ENCODE data around the gene DLGAP1. TPM values are rescaled to one million over a fixed set of nuclear protein-coding genes. Genes with fewer than 3 reads are reported as not detected.

Gene DLGAP1
- total RNA-seq, 3 donors from 2014 or later (not counting 1 experiment from before 2014, with no cell fraction given) = not detected

DNA sequence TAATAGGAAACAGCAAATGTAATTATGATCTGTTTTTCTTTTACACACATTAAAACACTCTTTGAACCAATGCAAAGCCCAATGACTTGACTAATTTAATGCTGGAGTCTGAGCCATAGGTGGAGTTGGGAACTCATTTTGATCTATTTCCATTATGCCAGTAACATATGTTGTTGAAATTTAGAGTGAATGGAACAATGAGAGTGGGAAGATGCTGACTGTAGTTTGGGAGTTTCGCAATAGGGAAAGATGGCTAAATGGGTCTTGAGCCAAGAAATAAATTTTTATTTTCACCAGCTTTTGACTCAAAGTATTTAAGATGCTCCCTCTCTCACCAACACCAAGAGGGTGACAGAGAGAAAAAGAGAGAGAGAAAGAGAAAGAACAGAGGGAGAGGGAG is 246.7 kb downstream of the DLGAP1 start:
- H3K4me3 Mint-ChIP-seq = no peak overlapping the region

DNA sequence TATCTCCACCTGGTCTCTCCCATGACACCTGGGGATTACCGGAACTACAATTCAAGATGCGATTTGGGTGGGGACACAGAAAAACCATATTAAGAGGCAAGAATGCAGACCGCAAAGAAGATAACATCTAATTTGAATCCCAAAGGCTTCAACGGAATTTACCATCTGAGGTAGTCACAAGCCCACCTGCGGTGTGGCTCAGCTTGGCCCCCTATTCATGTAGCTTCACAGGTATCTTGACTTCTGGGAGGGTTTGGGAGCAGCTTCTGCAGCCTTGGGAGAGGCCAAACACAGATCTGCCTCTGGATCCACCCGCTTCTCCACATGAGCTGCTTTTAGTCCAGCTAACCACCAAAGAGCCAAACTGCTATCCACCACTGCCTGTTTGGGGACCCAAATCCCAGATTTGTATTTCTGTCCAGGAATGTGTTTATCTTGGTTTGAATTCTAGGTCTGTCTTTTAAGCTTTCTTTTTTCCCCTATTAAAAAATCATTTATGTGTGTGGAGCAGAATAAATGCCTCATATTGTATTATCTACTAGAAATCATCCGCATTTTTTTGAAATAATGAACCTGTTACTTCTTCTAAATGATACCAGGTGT is 247.6 kb downstream of the DLGAP1 start:
- 89% methylated on average over 6 of the region's 7 CpGs for WGBS (ENCODE audit: insufficient coverage)
- H3K27me3 ChIP-seq (ENCODE audit: control insufficient read depth, insufficient read depth, low read length) = no peaks in the 10 kb centered on the region
- H3K4me3 ChIP-seq (ENCODE audit: low read length) = no peak overlapping the region
- no peaks in the 10 kb centered on the region for H3K36me3 ChIP-seq (ENCODE audit: control insufficient read depth, insufficient read depth, low read length)
- H3K36me3 Mint-ChIP-seq = no peaks in the 10 kb centered on the region
- H3K9me3 ChIP-seq (ENCODE audit: control insufficient read depth, insufficient read depth, low read length) = no peaks in the 10 kb centered on the region
- no peak overlapping the region for H3K27ac Mint-ChIP-seq
- H3K27ac ChIP-seq (ENCODE audit: low read length) = no peak overlapping the region
- H3K27me3 Mint-ChIP-seq (ENCODE audit: low read depth in 2 of 2) = no peaks in the 10 kb centered on the region
- H3K9me3 Mint-ChIP-seq = peaks cover 8 to 19% of the 10 kb centered on the region in 2 donors
- no peaks in the 10 kb centered on the region for H3K4me1 ChIP-seq (ENCODE audit: control insufficient read depth, insufficient read depth, low read length)
- ATAC-seq (no peak), DNase-seq (no peak)
- H3K4me3 Mint-ChIP-seq = no peak overlapping the region
- no peaks in the 10 kb centered on the region for H3K4me1 Mint-ChIP-seq
- intact Hi-C loops (cut with micrococcal nuclease) = no loop called here
- TF ChIP-seq, protein P1, sequence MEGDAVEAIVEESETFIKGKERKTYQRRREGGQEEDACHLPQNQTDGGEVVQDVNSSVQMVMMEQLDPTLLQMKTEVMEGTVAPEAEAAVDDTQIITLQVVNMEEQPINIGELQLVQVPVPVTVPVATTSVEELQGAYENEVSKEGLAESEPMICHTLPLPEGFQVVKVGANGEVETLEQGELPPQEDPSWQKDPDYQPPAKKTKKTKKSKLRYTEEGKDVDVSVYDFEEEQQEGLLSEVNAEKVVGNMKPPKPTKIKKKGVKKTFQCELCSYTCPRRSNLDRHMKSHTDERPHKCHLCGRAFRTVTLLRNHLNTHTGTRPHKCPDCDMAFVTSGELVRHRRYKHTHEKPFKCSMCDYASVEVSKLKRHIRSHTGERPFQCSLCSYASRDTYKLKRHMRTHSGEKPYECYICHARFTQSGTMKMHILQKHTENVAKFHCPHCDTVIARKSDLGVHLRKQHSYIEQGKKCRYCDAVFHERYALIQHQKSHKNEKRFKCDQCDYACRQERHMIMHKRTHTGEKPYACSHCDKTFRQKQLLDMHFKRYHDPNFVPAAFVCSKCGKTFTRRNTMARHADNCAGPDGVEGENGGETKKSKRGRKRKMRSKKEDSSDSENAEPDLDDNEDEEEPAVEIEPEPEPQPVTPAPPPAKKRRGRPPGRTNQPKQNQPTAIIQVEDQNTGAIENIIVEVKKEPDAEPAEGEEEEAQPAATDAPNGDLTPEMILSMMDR (IDR thresholded peaks at IDR 0.05) = no peak

More for the DNA sequence above, 246.7 kb downstream of the DLGAP1 start:
- DNase-seq (no peak), ATAC-seq (no peak)
- no peaks in the 10 kb centered on the region for H3K4me1 Mint-ChIP-seq
- Histone ChIP-seq H3K4me1 (ENCODE audit: control insufficient read depth, insufficient read depth, low read length) (no peaks in the 10 kb centered on the region), H3K36me3 (ENCODE audit: control insufficient read depth, insufficient read depth, low read length) (no peaks in the 10 kb centered on the region), H3K27ac (ENCODE audit: low read length) (no peak overlapping the region), H3K27me3 (ENCODE audit: control insufficient read depth, insufficient read depth, low read length) (no peaks in the 10 kb centered on the region), H3K9me3 (ENCODE audit: control insufficient read depth, insufficient read depth, low read length) (no peaks in the 10 kb centered on the region), H3K4me3 (ENCODE audit: low read length) (no peak overlapping the region)
- H3K27me3 Mint-ChIP-seq (ENCODE audit: low read depth in 2 of 2) = no peaks in the 10 kb centered on the region
- 83% methylated on average over 1 of the region's 1 CpG for WGBS (ENCODE audit: insufficient coverage)
- peaks cover 13 to 22% of the 10 kb centered on the region in 2 donors for H3K9me3 Mint-ChIP-seq
- no peak overlapping the region for H3K27ac Mint-ChIP-seq
- H3K36me3 Mint-ChIP-seq = no peaks in the 10 kb centered on the region
- TF ChIP-seq, protein P1 (IDR thresholded peaks at IDR 0.05) = no peak
- intact Hi-C loops (cut with micrococcal nuclease) = no loop called here

DNA sequence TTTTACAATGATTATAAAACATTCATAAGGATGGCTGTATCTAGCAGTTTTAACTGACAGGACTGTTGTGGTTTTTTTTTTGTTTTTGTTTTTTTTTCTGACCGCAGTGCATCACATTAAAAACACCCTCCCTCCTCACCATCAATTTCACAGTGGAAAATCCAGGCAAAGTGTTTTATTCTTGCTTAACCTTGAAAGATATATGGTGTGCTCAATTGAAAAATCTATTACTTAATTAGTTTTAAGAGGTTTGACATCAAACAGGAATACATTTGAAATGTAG is 250.7 kb downstream of the DLGAP1 start:
- Histone ChIP-seq H3K4me3 (ENCODE audit: low read length) (no peak overlapping the region), H3K4me1 (ENCODE audit: control insufficient read depth, insufficient read depth, low read length) (no peaks in the 10 kb centered on the region), H3K27ac (ENCODE audit: low read length) (no peak overlapping the region), H3K36me3 (ENCODE audit: control insufficient read depth, insufficient read depth, low read length) (no peaks in the 10 kb centered on the region), H3K27me3 (ENCODE audit: control insufficient read depth, insufficient read depth, low read length) (no peaks in the 10 kb centered on the region), H3K9me3 (ENCODE audit: control insufficient read depth, insufficient read depth, low read length) (no peaks in the 10 kb centered on the region)
- ATAC-seq (no peak), DNase-seq (no peak)
- WGBS (ENCODE audit: insufficient coverage) = no CpG with 5 or more reads among the region's 1 CpG
- Mint-ChIP-seq H3K27me3 (ENCODE audit: low read depth in 2 of 2) (no peaks in the 10 kb centered on the region), H3K36me3 (peaks cover 6% of the 10 kb centered on the region), H3K4me3 (no peak overlapping the region), H3K27ac (no peak overlapping the region), H3K9me3 (peaks cover 5 to 20% of the 10 kb centered on the region in 2 donors), H3K4me1 (no peaks in the 10 kb centered on the region)
- intact Hi-C loops (cut with micrococcal nuclease) = no loop called here
- TF ChIP-seq, protein P1 (IDR thresholded peaks at IDR 0.05) = no peak
